Prostate gland (tissue), 2 donors: ENCODE data around the gene ACTN1. TPM values are rescaled to one million over a fixed set of nuclear protein-coding genes. Genes with fewer than 3 reads are reported as not detected.

ENCODE experiments used
- DNase-seq: peaks from one replicate; pipeline ENCODE4 v3.0.0-alpha.2; 2019; ENCODE audit warnings: low spot score
- H3K27ac ChIP-seq, 2 donors: fragments of 200-600 bp; sonication (generic); 2 replicates each; pipeline ENCODE4 v1.5.1; 2017 to 2019
- H3K27me3 ChIP-seq: fragments of 200-600 bp; sonication (generic); replicated peaks from 2 replicates; pipeline ENCODE4 v1.5.1; 2019; ENCODE audit not compliant: insufficient read depth
- H3K36me3 ChIP-seq, 2 donors: fragments of 200-600 bp; sonication (generic); 1 replicate in 1 of 2; 2 replicates in 1 of 2; pipeline versions ENCODE4 v1.5.1 to v1.8.1; 2017 to 2019
- H3K4me1 ChIP-seq: fragments of 200-600 bp; sonication (generic); replicated peaks from 2 replicates; pipeline ENCODE4 v1.5.1; 2019
- H3K4me3 ChIP-seq, 2 donors: fragments of 200-600 bp; sonication (generic); 2 replicates each; pipeline ENCODE4 v1.5.1; 2017 to 2019
- H3K9me3 ChIP-seq: fragments of 200-600 bp; sonication (generic); 2 replicates; pipeline ENCODE4 v1.5.1; 2017
- POLR2A ChIP-seq: fragments of 450-650 bp; IDR thresholded peaks from one replicate; pipeline ENCODE4 v1.6.1; 2016; ENCODE audit warnings: antibody characterized with exemption, mild to moderate bottlenecking
- POLR2AphosphoS5 ChIP-seq: sonication (generic); formaldehyde crosslinking; IDR thresholded peaks from one replicate; pipeline ENCODE4 v1.6.1; 2017; ENCODE audit warnings: antibody characterized with exemption
- WGBS: methylation state at CpG from one replicate; pipeline ENCODE4 v1.1.5; 2018; 5-methylcytosine and 5-hydroxymethylcytosine counted together
- intact Hi-C: fragments of 100-400 bp; cut with DNase I; formaldehyde crosslinking; loops from one replicate; pipeline ENCODE4 v1.14.2; 2022
- total RNA-seq, 2 donors: library from RNA; depleted of rRNA; stranded (reverse); fragments of >200 nt; gene quantifications; one replicate each; pipeline ENCODE4 v1.1.0, GENCODE V29; 2016
- TF ChIP-seq, protein P1 (sequence below), 4 experiments: fragments of 200-600 bp in 2 of 4; fragments of 450-650 bp in 2 of 4; sonication (generic) in 2 of 4; IDR thresholded peaks; 1 replicate in 3 of 4; 2 replicates in 1 of 4; pipeline ENCODE4 v1.5.1; 2016 to 2019; ENCODE audit warnings: antibody characterized with exemption in 4 of 4, mild to moderate bottlenecking in 2 of 4, moderate library complexity in 2 of 4

ACTN1 gene
- total RNA-seq, 2 donors from 2014 or later = 197 to 240 TPM

- no peaks in the 10 kb centered on the region for H3K9me3 ChIP-seq
- H3K36me3 ChIP-seq = no peaks in the 10 kb centered on the region
- no peak for DNase-seq
- no peaks in the 10 kb centered on the region for H3K27me3 ChIP-seq
- 92% methylated on average over 5 of the region's 6 CpGs for WGBS
- no peak for TF ChIP-seq POLR2A
- TF ChIP-seq, protein P1, sequence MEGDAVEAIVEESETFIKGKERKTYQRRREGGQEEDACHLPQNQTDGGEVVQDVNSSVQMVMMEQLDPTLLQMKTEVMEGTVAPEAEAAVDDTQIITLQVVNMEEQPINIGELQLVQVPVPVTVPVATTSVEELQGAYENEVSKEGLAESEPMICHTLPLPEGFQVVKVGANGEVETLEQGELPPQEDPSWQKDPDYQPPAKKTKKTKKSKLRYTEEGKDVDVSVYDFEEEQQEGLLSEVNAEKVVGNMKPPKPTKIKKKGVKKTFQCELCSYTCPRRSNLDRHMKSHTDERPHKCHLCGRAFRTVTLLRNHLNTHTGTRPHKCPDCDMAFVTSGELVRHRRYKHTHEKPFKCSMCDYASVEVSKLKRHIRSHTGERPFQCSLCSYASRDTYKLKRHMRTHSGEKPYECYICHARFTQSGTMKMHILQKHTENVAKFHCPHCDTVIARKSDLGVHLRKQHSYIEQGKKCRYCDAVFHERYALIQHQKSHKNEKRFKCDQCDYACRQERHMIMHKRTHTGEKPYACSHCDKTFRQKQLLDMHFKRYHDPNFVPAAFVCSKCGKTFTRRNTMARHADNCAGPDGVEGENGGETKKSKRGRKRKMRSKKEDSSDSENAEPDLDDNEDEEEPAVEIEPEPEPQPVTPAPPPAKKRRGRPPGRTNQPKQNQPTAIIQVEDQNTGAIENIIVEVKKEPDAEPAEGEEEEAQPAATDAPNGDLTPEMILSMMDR (IDR thresholded peaks at IDR 0.05) = no peak
- TF ChIP-seq POLR2AphosphoS5 = no peak
- no peak overlapping the region for H3K27ac ChIP-seq
- H3K4me3 ChIP-seq = no peak overlapping the region
- intact Hi-C loops = no loop called here
- H3K4me1 ChIP-seq = no peaks in the 10 kb centered on the region
Measured at GRCh38 chr14:69014829-69015259, 35.7 kb upstream of the ACTN1 start.

- Histone ChIP-seq H3K9me3 (no peaks in the 10 kb centered on the region), H3K27me3 (no peaks in the 10 kb centered on the region), H3K27ac (no peak overlapping the region), H3K4me3 (no peak overlapping the region), H3K36me3 (no peaks in the 10 kb centered on the region), H3K4me1 (no peaks in the 10 kb centered on the region)
- no peak for TF ChIP-seq POLR2AphosphoS5
- TF ChIP-seq, protein P1 (IDR thresholded peaks at IDR 0.05) = no peak
- no peak for TF ChIP-seq POLR2A
- intact Hi-C loops = no loop called here
- DNase-seq = peak; percentile 55
- WGBS = 67% methylated on average over 12 of the region's 12 CpGs
Measured at GRCh38 chr14:69013943-69014782, 35.1 kb upstream of the ACTN1 start.

DNA sequence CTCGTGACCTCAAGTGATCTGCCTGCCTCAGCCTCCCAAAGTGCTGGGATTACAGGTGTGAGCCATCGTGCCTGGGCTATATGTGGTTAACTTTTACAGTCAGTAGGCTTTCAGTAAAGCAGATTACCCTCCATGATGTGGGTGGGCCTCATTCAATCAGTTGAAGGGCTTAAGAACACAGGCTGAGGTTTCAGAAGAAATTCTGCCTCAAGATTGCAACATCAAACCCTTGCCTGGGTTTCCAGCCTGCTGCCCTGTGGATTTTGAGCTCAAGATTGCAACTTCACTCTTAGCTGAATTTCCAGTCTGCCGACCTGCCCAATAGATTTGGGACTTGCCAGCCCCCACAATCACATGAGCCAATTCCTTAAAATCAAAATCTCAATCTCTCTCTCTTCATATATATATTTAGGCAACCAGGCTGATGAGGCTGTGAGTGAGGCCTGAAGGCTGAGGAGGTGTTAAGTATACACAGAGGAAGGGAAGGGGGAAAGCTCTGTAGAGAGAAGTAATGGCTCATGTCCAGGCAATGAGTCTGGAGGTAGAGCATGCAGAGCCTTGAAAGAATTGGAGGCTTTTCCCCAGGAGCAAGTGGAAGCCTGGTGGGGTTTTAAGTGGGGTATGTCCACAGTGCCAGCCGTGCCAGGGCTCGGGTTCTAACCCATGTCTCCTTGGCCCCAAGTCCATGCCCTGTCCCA is 33.3 kb upstream of the ACTN1 start:
- no peaks in the 10 kb centered on the region for H3K9me3 ChIP-seq
- no peak for DNase-seq
- no peaks in the 10 kb centered on the region for H3K27me3 ChIP-seq
- H3K4me3 ChIP-seq = no peak overlapping the region
- intact Hi-C loops = no loop called here
- H3K27ac ChIP-seq = no peak overlapping the region
- no peaks in the 10 kb centered on the region for H3K4me1 ChIP-seq
- WGBS = 87% methylated on average over 5 of the region's 5 CpGs
- no peaks in the 10 kb centered on the region for H3K36me3 ChIP-seq
- TF ChIP-seq POLR2AphosphoS5 (no peak), POLR2A (no peak)
- TF ChIP-seq, protein P1 (IDR thresholded peaks at IDR 0.05) = no peak

GRCh38 chr14:69010648-69011047 is 31.5 kb upstream of the ACTN1 start:
- H3K27me3 ChIP-seq = no peaks in the 10 kb centered on the region
- no peaks in the 10 kb centered on the region for H3K36me3 ChIP-seq
- no peak overlapping the region for H3K4me3 ChIP-seq
- no peak overlapping the region for H3K27ac ChIP-seq
- DNase-seq = no peak
- TF ChIP-seq POLR2AphosphoS5 = no peak
- no peak for TF ChIP-seq POLR2A
- TF ChIP-seq, protein P1 (IDR thresholded peaks at IDR 0.05) = no peak
- no peaks in the 10 kb centered on the region for H3K9me3 ChIP-seq
- no peaks in the 10 kb centered on the region for H3K4me1 ChIP-seq
- intact Hi-C loops = no loop called here
- 61% methylated on average over 1 of the region's 1 CpG for WGBS
